ENCODE data around the gene ARL15.

DNA sequence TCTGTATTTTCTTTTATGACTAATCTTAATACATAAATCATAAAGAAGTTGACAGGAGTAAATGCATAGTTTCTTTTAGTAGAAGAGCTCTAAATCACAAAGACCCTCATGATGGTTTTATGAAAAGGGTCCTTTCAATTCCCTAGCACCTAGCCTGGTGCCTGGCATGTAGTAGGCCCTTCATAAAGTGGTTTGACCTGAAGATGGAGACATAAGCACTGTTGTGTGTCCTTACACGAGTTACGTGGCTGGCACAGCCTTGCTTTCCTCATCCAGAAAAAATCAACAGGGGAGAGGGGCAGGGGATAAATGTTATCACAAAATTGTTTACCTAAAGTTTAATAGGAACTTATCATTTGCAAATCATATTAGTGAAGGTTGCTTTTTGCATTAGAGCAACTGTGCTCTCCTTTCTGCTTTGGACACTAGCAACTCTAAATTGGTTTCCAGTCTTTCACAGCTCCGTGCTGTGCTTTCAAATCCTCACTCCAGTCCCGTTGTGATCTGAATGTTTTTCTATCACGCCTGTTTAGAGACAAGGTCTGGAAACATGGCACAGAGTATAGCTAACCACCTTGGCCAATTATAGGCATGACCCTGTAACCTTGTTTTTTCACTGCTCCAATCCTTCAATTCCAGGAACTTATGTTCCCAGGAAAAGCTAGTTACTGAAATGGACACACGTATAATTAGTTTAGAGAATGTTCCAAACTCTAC is 55.7 kb downstream of the ARL15 start:
- TF ChIP-seq MAX (IDR thresholded peaks at IDR 0.05) (no peak), RNF2 (IDR thresholded peaks at IDR 0.05; ENCODE audit: borderline replicate concordance, low read depth, low read length, missing control alignments, poor library complexity, severe bottlenecking) (no peak), RBBP5 (IDR thresholded peaks at IDR 0.05; ENCODE audit: borderline replicate concordance, low read depth, low read length) (no peak), SRF (IDR thresholded peaks at IDR 0.05; ENCODE audit: low read depth, low read length) (no peak), EZH2 (IDR thresholded peaks at IDR 0.05; ENCODE audit: low read depth, low read length, severe bottlenecking) (no peak), JUN (IDR thresholded peaks at IDR 0.05; ENCODE audit: low read depth, low read length) (no peak), RXRA (IDR thresholded peaks at IDR 0.05; ENCODE audit: insufficient read depth, low read depth, low read length) (no peak), KDM1A (IDR thresholded peaks at IDR 0.05; ENCODE audit: borderline replicate concordance, low read length) (no peak), CBX8 (IDR thresholded peaks at IDR 0.05; ENCODE audit: borderline replicate concordance, low read depth, low read length) (no peak), POLR2AphosphoS5 (IDR thresholded peaks at IDR 0.05; ENCODE audit: low read depth, low read length) (no peak), CEBPB (IDR thresholded peaks at IDR 0.05; ENCODE audit: low read depth, low read length) (no peak)
- TF ChIP-seq, protein P1, sequence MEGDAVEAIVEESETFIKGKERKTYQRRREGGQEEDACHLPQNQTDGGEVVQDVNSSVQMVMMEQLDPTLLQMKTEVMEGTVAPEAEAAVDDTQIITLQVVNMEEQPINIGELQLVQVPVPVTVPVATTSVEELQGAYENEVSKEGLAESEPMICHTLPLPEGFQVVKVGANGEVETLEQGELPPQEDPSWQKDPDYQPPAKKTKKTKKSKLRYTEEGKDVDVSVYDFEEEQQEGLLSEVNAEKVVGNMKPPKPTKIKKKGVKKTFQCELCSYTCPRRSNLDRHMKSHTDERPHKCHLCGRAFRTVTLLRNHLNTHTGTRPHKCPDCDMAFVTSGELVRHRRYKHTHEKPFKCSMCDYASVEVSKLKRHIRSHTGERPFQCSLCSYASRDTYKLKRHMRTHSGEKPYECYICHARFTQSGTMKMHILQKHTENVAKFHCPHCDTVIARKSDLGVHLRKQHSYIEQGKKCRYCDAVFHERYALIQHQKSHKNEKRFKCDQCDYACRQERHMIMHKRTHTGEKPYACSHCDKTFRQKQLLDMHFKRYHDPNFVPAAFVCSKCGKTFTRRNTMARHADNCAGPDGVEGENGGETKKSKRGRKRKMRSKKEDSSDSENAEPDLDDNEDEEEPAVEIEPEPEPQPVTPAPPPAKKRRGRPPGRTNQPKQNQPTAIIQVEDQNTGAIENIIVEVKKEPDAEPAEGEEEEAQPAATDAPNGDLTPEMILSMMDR (IDR thresholded peaks at IDR 0.05; ENCODE audit: control extremely low read depth in 1 of 3, insufficient read depth in 1 of 3, low read depth in 1 of 3, low read length in 3 of 3): peak in 2 of 3 experiments; percentile 36 to 48; a peak in 2 of 4 replicates
- TF ChIP-seq, protein P2, sequence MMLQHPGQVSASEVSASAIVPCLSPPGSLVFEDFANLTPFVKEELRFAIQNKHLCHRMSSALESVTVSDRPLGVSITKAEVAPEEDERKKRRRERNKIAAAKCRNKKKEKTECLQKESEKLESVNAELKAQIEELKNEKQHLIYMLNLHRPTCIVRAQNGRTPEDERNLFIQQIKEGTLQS (IDR thresholded peaks at IDR 0.05; ENCODE audit: insufficient read depth, low read depth, low read length): no peak

Data from H1 (cell line).